Suprapubic skin (tissue), 3 donors: ENCODE results near the gene PRCD.

ENCODE experiments used
- CTCF ChIP-seq, 2 donors: fragments of 200-600 bp in 1 of 2; fragments of 450-650 bp in 1 of 2; sonication (generic) in 1 of 2; IDR thresholded peaks; one replicate each; pipeline ENCODE4 v1.5.1; 2016 to 2019; ENCODE audit warnings: antibody characterized with exemption in 2 of 2, mild to moderate bottlenecking in 1 of 2, moderate library complexity in 1 of 2
- POLR2AphosphoS5 ChIP-seq, 3 donors: sonication (generic); formaldehyde crosslinking; IDR thresholded peaks; one replicate each; pipeline ENCODE4 v1.6.1; 2017; ENCODE audit warnings: antibody characterized with exemption in 3 of 3

- TF ChIP-seq CTCF (IDR thresholded peaks at IDR 0.05), result no peak
- no peak for TF ChIP-seq POLR2AphosphoS5 (IDR thresholded peaks at IDR 0.05)
Measured at GRCh38 chr17:76537578-76538280, 2.1 kb upstream of the PRCD start, which contains the start of gene CYGB.
